ENCODE data around the gene MNAT1.

GRCh38 chr14:60686865-60687264 lies 47.7 kb upstream of the MNAT1 start:
- TF ChIP-seq POLR2AphosphoS5 (IDR thresholded peaks at IDR 0.05; ENCODE audit: low read depth, low read length) = no peak
- TF ChIP-seq REST (IDR thresholded peaks at IDR 0.05; ENCODE audit: insufficient read depth in 1 of 2, low read depth in 2 of 2, low read length in 2 of 2) = no peak
- no peak for TF ChIP-seq FOXP2 (optimal IDR thresholded peaks at IDR 0.05; ENCODE audit: borderline replicate concordance, extremely low read depth, extremely low read length, insufficient read depth)
